Bronchial epithelial cell (primary cell): Measurements from ENCODE around the gene GSAP. TPM values are rescaled to one million over a fixed set of nuclear protein-coding genes. Genes with fewer than 3 reads are reported as not detected.

Experiments used
- DNase-seq: peaks from one replicate; pipeline ENCODE4 v3.0.0-alpha.2; 2010; ENCODE audit warnings: low read depth
- FAIRE-seq: peaks from 2 replicates; lab custom pipeline; 2011; peaks lifted over from hg19 to GRCh38; lab: Jason Lieb, UNC
- H3K27me3 ChIP-seq: 2 replicates; pipeline ENCODE4 v1.5.1; 2011; ENCODE audit warnings: low read length; ENCODE audit not compliant: control insufficient read depth, insufficient read depth
- H3K36me3 ChIP-seq: 2 replicates; pipeline ENCODE4 v1.5.1; 2011; ENCODE audit warnings: low read length; ENCODE audit not compliant: control insufficient read depth, insufficient read depth
- H3K4me3 ChIP-seq: 2 replicates; pipeline ENCODE4 v1.5.1; 2011; ENCODE audit warnings: mild to moderate bottlenecking, low read depth, low read length, control low read depth
- CTCF ChIP-seq: IDR thresholded peaks from 2 replicates; pipeline ENCODE4 v1.5.1; 2011; ENCODE audit warnings: mild to moderate bottlenecking, moderate library complexity, low read length, control low read depth, inconsistent platforms; ENCODE audit not compliant: insufficient read depth, severe bottlenecking
- total RNA-seq: library from RNA; depleted of rRNA; stranded (reverse); fragments of >200 nt; gene quantifications from 2 replicates; pipeline ENCODE4 v1.2.1, GENCODE V29; 2014

The GSAP gene
- total RNA-seq, 1 donor from 2014 or later = 10.3 TPM

DNA sequence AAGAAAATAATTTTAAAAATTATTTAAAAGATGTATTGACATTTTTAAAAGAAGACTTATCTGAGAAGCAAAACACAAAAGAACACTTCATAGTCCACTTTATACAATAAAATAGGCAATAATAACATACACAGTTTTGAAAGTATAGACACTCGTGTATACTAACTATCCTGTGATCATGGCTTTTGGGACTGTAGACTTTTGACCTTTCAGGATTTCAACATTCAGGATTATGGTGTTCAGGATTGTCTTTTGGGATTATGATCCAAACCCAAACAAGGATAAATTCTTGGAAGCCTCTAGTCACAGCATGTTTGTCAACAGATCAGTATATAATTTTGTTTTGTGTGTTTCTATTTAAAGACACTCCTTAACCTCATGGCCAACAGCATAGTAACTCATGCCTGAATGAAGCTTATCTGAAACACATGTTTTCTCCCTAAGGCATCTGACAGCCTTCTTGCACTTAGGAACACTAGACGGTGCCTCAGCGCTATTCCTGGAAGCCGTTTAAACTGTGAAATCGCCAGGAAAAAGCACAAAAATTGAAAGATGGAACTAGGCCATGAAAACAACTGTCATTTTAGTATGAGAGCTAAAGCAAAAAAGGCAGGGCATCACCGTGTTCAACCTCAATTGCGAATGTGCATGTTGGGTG lies 29.9 kb downstream of the GSAP start:
- H3K27me3 ChIP-seq = no peaks in the 10 kb centered on the region
- no peak overlapping the region for H3K4me3 ChIP-seq
- H3K36me3 ChIP-seq = no peaks in the 10 kb centered on the region
- no peak for DNase-seq
- no peak for TF ChIP-seq CTCF
- no peak for FAIRE-seq

- peak; percentile 43 for DNase-seq
- H3K36me3 ChIP-seq = no peaks in the 10 kb centered on the region
Measured at GRCh38 chr7:77383333-77383740, 32.8 kb downstream of the GSAP start.

GRCh38 chr7:77382532-77382931 lies 33.6 kb downstream of the GSAP start:
- no peaks in the 10 kb centered on the region for H3K27me3 ChIP-seq
- DNase-seq (peak; percentile 56), FAIRE-seq (no peak)
- H3K4me3 ChIP-seq = no peak overlapping the region
- TF ChIP-seq CTCF = no peak
- H3K36me3 ChIP-seq = no peaks in the 10 kb centered on the region

More at GRCh38 chr7:77383333-77383740, 32.8 kb downstream of the GSAP start:
- no peak overlapping the region for H3K4me3 ChIP-seq
- no peaks in the 10 kb centered on the region for H3K27me3 ChIP-seq
- FAIRE-seq = no peak
- TF ChIP-seq CTCF = no peak

- H3K36me3 ChIP-seq = no peaks in the 10 kb centered on the region
- no peak for FAIRE-seq
- H3K4me3 ChIP-seq = no peak overlapping the region
- no peak for TF ChIP-seq CTCF
- no peaks in the 10 kb centered on the region for H3K27me3 ChIP-seq
- DNase-seq = no peak
Measured at GRCh38 chr7:77378584-77378983, 37.6 kb downstream of the GSAP start.

- peak; percentile 39 for DNase-seq
- no peak for FAIRE-seq
Measured at GRCh38 chr7:77370606-77371005, 45.5 kb downstream of the GSAP start.

More at GRCh38 chr7:77370606-77371005, 45.5 kb downstream of the GSAP start:
- Histone ChIP-seq H3K4me3 (no peak overlapping the region), H3K27me3 (no peaks in the 10 kb centered on the region), H3K36me3 (no peaks in the 10 kb centered on the region)
- no peak for TF ChIP-seq CTCF
